SK-N-SH (cell line): ENCODE results near the gene PCDHB10. TPM values are rescaled to one million over a fixed set of nuclear protein-coding genes. Genes with fewer than 3 reads are reported as not detected.
"Not testable (repeated sequence)": the region's sequence is repeated elsewhere in the genome, so short reads cannot be mapped to it uniquely, and the experiment has no call there.

Experiments used
- CTCF ChIA-PET: fragments of 300-600, 350-600 bp; formaldehyde crosslinking; extraction: SDS; loops from one replicate; lab custom pipeline; 2021; lab: Yijun Ruan, JAX
- POLR2A ChIA-PET: fragments of 350-600 bp; sonication (Branson Sonifier 250); formaldehyde crosslinking; extraction: SDS; loops from one replicate; lab custom pipeline; 2020; ENCODE audit warnings: antibody characterized with exemption, inconsistent platforms; lab: Yijun Ruan, JAX
- DNase-seq: peaks from one replicate; pipeline ENCODE4 v3.0.0; 2012
- H2AFZ ChIP-seq: fragments of 200-600 bp; sonication (generic); 2 replicates; pipeline ENCODE4 v1.8.1; 2016; ENCODE audit warnings: antibody characterized with exemption, mild to moderate bottlenecking, low read depth
- H3F3A ChIP-seq: fragments of 200-600 bp; sonication (generic); replicated peaks from 2 replicates; pipeline ENCODE3; 2016; ENCODE audit warnings: antibody characterized with exemption, mild to moderate bottlenecking; ENCODE audit not compliant: insufficient read depth
- H3K27ac ChIP-seq, 2 experiments: fragments of 200-500 bp in 1 of 2; fragments of 200-600 bp in 1 of 2; sonication (Bioruptor generic) in 1 of 2; sonication (generic), shearing (Covaris generic) in 1 of 2; 2 replicates each; pipeline versions ENCODE4 v1.5.1 to v1.6.1; 2014 to 2016; ENCODE audit warnings: low read depth in 2 of 2, inconsistent platforms in 1 of 2, low read length in 1 of 2, mild to moderate bottlenecking in 1 of 2, mixed read lengths in 1 of 2
- H3K27me3 ChIP-seq: fragments of 200-600 bp; sonication (generic), shearing (Covaris generic); 2 replicates; pipeline ENCODE4 v1.6.1; 2016; ENCODE audit warnings: mixed run types; ENCODE audit not compliant: insufficient read depth
- H3K36me3 ChIP-seq, 2 experiments: fragments of 200-500 bp in 1 of 2; fragments of 200-600 bp in 1 of 2; sonication (Bioruptor generic) in 1 of 2; sonication (generic) in 1 of 2; replicated peaks in 1 of 2; 2 replicates each; pipeline versions ENCODE3 to v1.5.1; 2014 to 2016; ENCODE audit warnings: low read length in 1 of 2, mild to moderate bottlenecking in 1 of 2; ENCODE audit not compliant: insufficient read depth in 2 of 2, control insufficient read depth in 1 of 2
- H3K4me1 ChIP-seq, 2 experiments: fragments of 200-500 bp in 1 of 2; fragments of 200-600 bp in 1 of 2; sonication (Bioruptor generic) in 1 of 2; sonication (generic), shearing (Covaris generic) in 1 of 2; 2 replicates each; pipeline versions ENCODE4 v1.5.1 to v1.6.1; 2014 to 2016; ENCODE audit warnings: low read depth in 1 of 2, low read length in 1 of 2, mixed run types in 1 of 2; ENCODE audit not compliant: insufficient read depth in 2 of 2, control insufficient read depth in 1 of 2
- H3K4me2 ChIP-seq: fragments of 200-600 bp; sonication (generic), shearing (Covaris generic); 2 replicates; pipeline ENCODE4 v1.6.1; 2017; ENCODE audit warnings: mixed run types
- H3K4me3 ChIP-seq, 2 experiments: fragments of 200-500 bp in 1 of 2; fragments of 200-600 bp in 1 of 2; sonication (Bioruptor generic) in 1 of 2; sonication (generic), shearing (Covaris generic) in 1 of 2; 2 replicates each; pipeline versions ENCODE4 v1.5.1 to v1.8.1; 2014 to 2016; ENCODE audit warnings: low read depth in 2 of 2, inconsistent platforms in 1 of 2, low read length in 1 of 2, mild to moderate bottlenecking in 1 of 2, mixed read lengths in 1 of 2, moderate library complexity in 1 of 2
- H3K79me2 ChIP-seq: fragments of 200-600 bp; sonication (generic); 2 replicates; pipeline ENCODE4 v1.8.1; 2017; ENCODE audit warnings: mild to moderate bottlenecking; ENCODE audit not compliant: insufficient read depth
- H3K9ac ChIP-seq: fragments of 200-600 bp; sonication (generic); 2 replicates; pipeline ENCODE4 v1.6.1; 2017; ENCODE audit warnings: mixed run types
- H3K9me2 ChIP-seq: fragments of 200-600 bp; sonication (generic); 2 replicates; pipeline ENCODE4 v1.6.1; 2017; ENCODE audit warnings: mixed run types
- H3K9me3 ChIP-seq: fragments of 200-600 bp; sonication (generic); 2 replicates; pipeline ENCODE4 v1.6.1; 2017; ENCODE audit warnings: mixed run types, mild to moderate bottlenecking, moderate library complexity
- H4K20me1 ChIP-seq: fragments of 200-600 bp; sonication (generic); 2 replicates; pipeline ENCODE4 v1.6.1; 2017; ENCODE audit warnings: mild to moderate bottlenecking, mixed run types; ENCODE audit not compliant: insufficient read depth
- CTCF ChIP-seq: fragments of 200-600 bp; sonication (generic); IDR thresholded peaks from 2 replicates; pipeline ENCODE4 v1.6.1; 2017; ENCODE audit warnings: antibody characterized with exemption, mild to moderate bottlenecking, moderate library complexity
- WGBS: methylation state at CpG from one replicate; pipeline ENCODE4 v1.1.6; 2017; ENCODE audit warnings: low lambda C conversion rate; 5-methylcytosine and 5-hydroxymethylcytosine counted together
- polyA plus RNA-seq, 3 experiments: library from polyadenylated mRNA; depleted of rRNA; stranded (reverse); fragments of >200 nt; gene quantifications; 2 replicates each; pipeline ENCODE4 v1.2.3, GENCODE V29; 2012

The PCDHB10 gene
- polyA plus RNA-seq, 1 of the 3 experiments (the other 2 are of a cell fraction), result 1.5 TPM

GRCh38 chr5:141210281-141210680, 18.1 kb downstream of the PCDHB10 start:
- CTCF ChIA-PET, H2AFZ ChIP-seq, H3K9me3 ChIP-seq, H3K9me2 ChIP-seq, H3K9ac ChIP-seq, H3K79me2 ChIP-seq, H3K27ac ChIP-seq, H3K27me3 ChIP-seq, H3F3A ChIP-seq, POLR2A ChIA-PET, H3K4me3 ChIP-seq, H3K4me1 ChIP-seq, H4K20me1 ChIP-seq, DNase-seq, H3K36me3 ChIP-seq, H3K4me2 ChIP-seq: not testable (repeated sequence)
- WGBS, result 87% methylated on average over 26 of the region's 39 CpGs

DNA sequence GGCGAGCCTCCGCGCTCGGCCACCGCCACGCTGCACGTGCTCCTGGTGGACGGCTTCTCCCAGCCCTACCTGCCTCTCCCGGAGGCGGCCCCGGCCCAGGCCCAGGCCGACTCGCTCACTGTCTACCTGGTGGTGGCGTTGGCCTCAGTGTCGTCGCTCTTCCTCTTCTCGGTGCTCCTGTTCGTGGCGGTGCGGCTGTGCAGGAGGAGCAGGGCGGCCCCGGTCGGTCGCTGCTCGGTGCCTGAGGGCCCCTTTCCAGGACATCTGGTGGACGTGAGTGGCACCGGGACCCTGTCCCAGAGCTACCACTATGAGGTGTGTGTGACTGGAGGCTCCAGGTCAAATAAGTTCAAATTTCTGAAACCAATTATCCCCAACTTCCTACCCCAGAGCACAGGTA, 18.7 kb downstream of the PCDHB10 start:
- H3K9ac ChIP-seq, H3K27ac ChIP-seq, H3K4me3 ChIP-seq, H2AFZ ChIP-seq, H3K9me3 ChIP-seq, H3K4me1 ChIP-seq, DNase-seq, H3K36me3 ChIP-seq, H3K79me2 ChIP-seq, CTCF ChIA-PET, H4K20me1 ChIP-seq, POLR2A ChIA-PET, H3K4me2 ChIP-seq, H3F3A ChIP-seq, H3K9me2 ChIP-seq, H3K27me3 ChIP-seq: not testable (repeated sequence)
- WGBS, result 81% methylated on average over 13 of the region's 27 CpGs

DNA sequence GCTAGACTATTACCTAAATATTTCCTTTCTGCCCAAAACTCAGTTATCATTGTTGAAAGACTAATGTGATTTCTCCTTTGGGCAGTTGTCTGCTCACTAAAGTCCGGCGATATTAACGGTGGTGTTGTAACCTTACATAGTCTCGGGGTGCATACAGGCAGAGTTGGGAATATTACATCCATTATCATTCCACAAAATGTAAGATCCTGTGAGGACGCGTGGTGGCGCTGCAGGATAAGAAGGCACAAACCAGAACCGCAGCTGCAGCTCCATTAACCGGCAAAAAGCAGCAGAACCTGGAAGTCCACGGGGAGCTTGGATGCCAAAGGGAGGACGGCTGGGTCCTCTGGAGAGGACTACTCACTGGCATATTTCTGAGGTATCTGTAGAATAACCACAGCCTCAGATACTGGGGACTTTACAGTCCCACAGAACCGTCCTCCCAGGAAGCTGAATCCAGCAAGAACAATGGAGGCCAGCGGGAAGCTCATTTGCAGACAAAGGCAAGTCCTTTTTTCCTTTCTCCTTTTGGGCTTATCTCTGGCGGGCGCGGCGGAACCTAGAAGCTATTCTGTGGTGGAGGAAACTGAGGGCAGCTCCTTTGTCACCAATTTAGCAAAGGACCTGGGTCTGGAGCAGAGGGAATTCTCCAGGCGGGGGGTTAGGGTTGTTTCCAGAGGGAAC, 21.6 kb downstream of the PCDHB10 start, which contains the start of gene PCDHB13:
PCDHB13 (plus strand) TSS at position 264 of the 684 bp plus-strand sequence; CDS start at position 469, 205 bp downstream.
- H3K4me3 ChIP-seq, H3F3A ChIP-seq, H3K4me2 ChIP-seq, H3K9me2 ChIP-seq, H3K36me3 ChIP-seq, H3K27ac ChIP-seq, H3K9ac ChIP-seq, H3K79me2 ChIP-seq, H4K20me1 ChIP-seq, DNase-seq, POLR2A ChIA-PET, H2AFZ ChIP-seq, H3K4me1 ChIP-seq: not testable (repeated sequence)
- CTCF ChIA-PET, result interaction anchor here (1.4 kb wide), 1 partner anchor 10 kb away, joined by 5 read pairs; the partner anchor contains the start of gene PCDHB14
- 45% methylated on average over 11 of the region's 18 CpGs for WGBS
- TF ChIP-seq CTCF, result peak; percentile 17; the same call in 1 of the 2 replicates
- TF ChIP-seq, all 33 proteins: peak for 1; not testable (repeated sequence) for 32
- H3K27me3 ChIP-seq, H3K9me3 ChIP-seq: not testable (repeated sequence)

DNA sequence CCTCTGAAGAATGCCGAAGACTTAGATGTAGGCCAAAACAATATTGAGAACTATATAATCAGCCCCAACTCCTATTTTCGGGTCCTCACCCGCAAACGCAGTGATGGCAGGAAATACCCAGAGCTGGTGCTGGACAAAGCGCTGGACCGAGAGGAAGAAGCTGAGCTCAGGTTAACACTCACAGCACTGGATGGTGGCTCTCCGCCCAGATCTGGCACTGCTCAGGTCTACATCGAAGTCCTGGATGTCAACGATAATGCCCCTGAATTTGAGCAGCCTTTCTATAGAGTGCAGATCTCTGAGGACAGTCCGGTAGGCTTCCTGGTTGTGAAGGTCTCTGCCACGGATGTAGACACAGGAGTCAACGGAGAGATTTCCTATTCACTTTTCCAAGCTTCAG, 22.4 kb downstream of the PCDHB10 start:
- H3K9me2 ChIP-seq, H4K20me1 ChIP-seq, H3F3A ChIP-seq, H3K36me3 ChIP-seq, H2AFZ ChIP-seq, H3K9me3 ChIP-seq, CTCF ChIA-PET, H3K79me2 ChIP-seq, H3K4me3 ChIP-seq, H3K4me1 ChIP-seq, H3K9ac ChIP-seq, H3K4me2 ChIP-seq, H3K27ac ChIP-seq, POLR2A ChIA-PET, H3K27me3 ChIP-seq, DNase-seq: not testable (repeated sequence)
- 60% methylated on average over 7 of the region's 12 CpGs for WGBS

- H3K4me3 ChIP-seq, H3K4me1 ChIP-seq, POLR2A ChIA-PET, H3K79me2 ChIP-seq, H2AFZ ChIP-seq, H3K9me2 ChIP-seq, H3K36me3 ChIP-seq, H3K4me2 ChIP-seq, H3K27me3 ChIP-seq, H3K9ac ChIP-seq, H3F3A ChIP-seq, DNase-seq, H4K20me1 ChIP-seq, H3K27ac ChIP-seq, H3K9me3 ChIP-seq: not testable (repeated sequence)
- WGBS, result 72% methylated on average over 12 of the region's 40 CpGs
- CTCF ChIA-PET, result interaction anchor here (1.4 kb wide), 1 partner anchor 349 kb away, joined by 4 read pairs; no protein-coding TSS in a partner anchor
Measured at GRCh38 chr5:141215504-141215903, 23.4 kb downstream of the PCDHB10 start.

- H3K36me3 ChIP-seq, H3K79me2 ChIP-seq, H3F3A ChIP-seq, POLR2A ChIA-PET, H3K9ac ChIP-seq, H3K9me3 ChIP-seq, H3K4me1 ChIP-seq, H3K27me3 ChIP-seq, H4K20me1 ChIP-seq, DNase-seq, H3K4me2 ChIP-seq, H2AFZ ChIP-seq, H3K27ac ChIP-seq, H3K9me2 ChIP-seq, H3K4me3 ChIP-seq: not testable (repeated sequence)
- 56% methylated on average over 17 of the region's 26 CpGs for WGBS
- CTCF ChIA-PET, result interaction anchor here (1.3 to 1.6 kb wide), 3 partner anchors 341 to 352 kb away, joined by 4 to 6 read pairs (median 5); no protein-coding TSS in a partner anchor
Measured at GRCh38 chr5:141216035-141216434, 23.9 kb downstream of the PCDHB10 start.
